Urinary bladder (tissue), 4 donors: ENCODE measurements around the gene DDX39B. TPM values are rescaled to one million over a fixed set of nuclear protein-coding genes. Genes with fewer than 3 reads are reported as not detected.
A peak's percentile ranks its signal among the peaks of the same experiment; 100 is the strongest.
"Not testable (repeated sequence)": the region's sequence is repeated elsewhere in the genome, so short reads cannot be mapped to it uniquely, and the experiment has no call there.

Source experiments
- DNase-seq: peaks from one replicate; pipeline ENCODE4 v3.0.0-alpha.2; 2015; ENCODE audit errors: extremely low spot score
- H3K27ac ChIP-seq: one replicate; pipeline ENCODE4 v1.5.1; 2013; ENCODE audit warnings: low read depth, mild to moderate bottlenecking, moderate library complexity
- H3K36me3 ChIP-seq: one replicate; pipeline ENCODE4 v1.6.1; 2013; ENCODE audit warnings: mild to moderate bottlenecking, moderate library complexity; ENCODE audit not compliant: insufficient read depth
- H3K4me1 ChIP-seq: one replicate; pipeline ENCODE4 v1.6.1; 2013; ENCODE audit warnings: mild to moderate bottlenecking, moderate library complexity; ENCODE audit not compliant: insufficient read depth
- H3K4me3 ChIP-seq: one replicate; pipeline ENCODE4 v1.5.1; 2013; ENCODE audit warnings: low read depth, low read length
- WGBS: extraction: QIAGEN DNeasy Blood & Tissue Kit; methylation state at CpG from one replicate; pipeline ENCODE4 v1.1.7; 2013; 5-methylcytosine and 5-hydroxymethylcytosine counted together
- polyA plus RNA-seq: library from polyadenylated mRNA; stranded (reverse); fragments of 200-250 nt; gene quantifications from one replicate; pipeline ENCODE4 v1.2.3, GENCODE V29; 2013
- total RNA-seq: library from RNA; depleted of rRNA; stranded (reverse); fragments of >200 nt; gene quantifications from one replicate; pipeline ENCODE4 v1.2.3, GENCODE V29; 2014
- donor health status: healthy with polysubstance abuse.
- donor health status: healthy.

DDX39B gene
- 271 TPM for total RNA-seq
- 285 TPM for polyA plus RNA-seq

- peak within 1 kb of the TSS; percentile 98 for H3K27ac ChIP-seq
- H3K4me1 ChIP-seq, result no peaks in the 10 kb centered on the region
- peak; percentile 96 for DNase-seq
- WGBS, result under 1% methylated on average over 43 of the region's 43 CpGs
- peak within 1 kb of the TSS; percentile 70 for H3K4me3 ChIP-seq
- H3K36me3 ChIP-seq, result no peaks in the 10 kb centered on the region
These were observed at the start of gene DDX39B for GRCh38 chr6:31541658-31542521. TSS of gene DDX39B (minus strand) at chr6:31542003. CDS start at chr6:31540532, 1,471 bp downstream.

GRCh38 chr6:31590691-31591090, 48.9 kb upstream of the DDX39B start:
- WGBS, result 74% methylated on average over 5 of the region's 5 CpGs
- not testable (repeated sequence) for H3K36me3 ChIP-seq, H3K4me1 ChIP-seq, H3K27ac ChIP-seq, DNase-seq, H3K4me3 ChIP-seq

GRCh38 chr6:31588871-31589650, 47.3 kb upstream of the DDX39B start:
- no peaks in the 10 kb centered on the region for H3K4me1 ChIP-seq
- no peak overlapping the region for H3K4me3 ChIP-seq
- H3K27ac ChIP-seq, result no peak overlapping the region
- no peaks in the 10 kb centered on the region for H3K36me3 ChIP-seq
- 44% methylated on average over 9 of the region's 9 CpGs for WGBS
- no peak for DNase-seq

- no peak overlapping the region for H3K4me3 ChIP-seq
- no peak overlapping the region for H3K27ac ChIP-seq
- WGBS, result 57% methylated on average over 12 of the region's 12 CpGs
These were observed 46.3 kb upstream of the DDX39B start for GRCh38 chr6:31587791-31588777.

GRCh38 chr6:31586599-31587281, 44.9 kb upstream of the DDX39B start:
- no peak overlapping the region for H3K27ac ChIP-seq
- 59% methylated on average over 9 of the region's 9 CpGs for WGBS
- H3K4me3 ChIP-seq, result no peak overlapping the region
- H3K4me1 ChIP-seq, result no peaks in the 10 kb centered on the region
- no peaks in the 10 kb centered on the region for H3K36me3 ChIP-seq
- no peak for DNase-seq

More at GRCh38 chr6:31587791-31588777, 46.3 kb upstream of the DDX39B start:
- H3K36me3 ChIP-seq, result no peaks in the 10 kb centered on the region
- no peak for DNase-seq
- no peaks in the 10 kb centered on the region for H3K4me1 ChIP-seq

- Histone ChIP-seq H3K4me1 (no peaks in the 10 kb centered on the region), H3K4me3 (no peak within 1 kb of the TSS), H3K36me3 (no peaks in the 10 kb centered on the region), H3K27ac (no peak within 1 kb of the TSS)
- WGBS, result 60% methylated on average over 1 of the region's 1 CpG
- no peak for DNase-seq
These were observed 44.2 kb upstream of the DDX39B start, which contains the start of gene LST1 for GRCh38 chr6:31586008-31586407. TSS of gene LST1 (plus strand) at chr6:31586277. CDS start at chr6:31587300, 1,023 bp downstream.

- Histone ChIP-seq H3K36me3 (no peaks in the 10 kb centered on the region), H3K27ac (no peak overlapping the region), H3K4me1 (no peaks in the 10 kb centered on the region), H3K4me3 (no peak overlapping the region)
- DNase-seq, result no peak
- WGBS, result 68% methylated on average over 2 of the region's 2 CpGs
These were observed 43.7 kb upstream of the DDX39B start for GRCh38 chr6:31585491-31585890.

GRCh38 chr6:31582230-31582643, 40.4 kb upstream of the DDX39B start, which contains the start of gene LTB:
TSS of gene LTB (minus strand) at chr6:31582424. CDS start at chr6:31582417, 7 bp downstream.
- DNase-seq, result no peak
- Histone ChIP-seq H3K36me3 (no peaks in the 10 kb centered on the region), H3K27ac (peak within 1 kb of the TSS; percentile 77), H3K4me3 (peak within 1 kb of the TSS; percentile 72), H3K4me1 (no peaks in the 10 kb centered on the region)
- WGBS, result 76% methylated on average over 3 of the region's 3 CpGs

GRCh38 chr6:31581434-31582229, 39.8 kb upstream of the DDX39B start:
- Histone ChIP-seq H3K4me3 (peak overlapping the region; percentile 72), H3K36me3 (no peaks in the 10 kb centered on the region), H3K27ac (peak overlapping the region; percentile 77), H3K4me1 (no peaks in the 10 kb centered on the region)
- DNase-seq, result no peak
- 23% methylated on average over 21 of the region's 21 CpGs for WGBS

GRCh38 chr6:31580807-31581433, 39.1 kb upstream of the DDX39B start:
- H3K4me3 ChIP-seq, result peak overlapping the region; percentile 72
- under 1% methylated on average over 62 of the region's 62 CpGs for WGBS
- DNase-seq, result no peak
- peak overlapping the region; percentile 77 for H3K27ac ChIP-seq
- no peaks in the 10 kb centered on the region for H3K36me3 ChIP-seq
- H3K4me1 ChIP-seq, result no peaks in the 10 kb centered on the region

- no peak for DNase-seq
- Histone ChIP-seq H3K36me3 (no peaks in the 10 kb centered on the region), H3K27ac (no peak overlapping the region), H3K4me1 (no peaks in the 10 kb centered on the region), H3K4me3 (peak overlapping the region; percentile 72)
- WGBS, result 37% methylated on average over 11 of the region's 11 CpGs
These were observed 38.6 kb upstream of the DDX39B start for GRCh38 chr6:31580438-31580740.
